IMR-90 (cell line): Measurements from ENCODE around the gene FLT3. TPM values are rescaled to one million over a fixed set of nuclear protein-coding genes. Genes with fewer than 3 reads are reported as not detected.

Experiments
- ATAC-seq: fragments of 200-7000 bp; cut with Tn5 transposase; 2 replicates; pipeline ENCODE4 v1.9.1; 2020; ENCODE audit warnings: low read depth, mild to moderate bottlenecking, moderate library complexity
- BruUV-seq: library from RNA; stranded (reverse); fragments of 400-500 nt; replicated peaks from 2 replicates; lab custom pipeline; 2021; lab: Mats Ljungman, UMichigan
- CTCF ChIA-PET: fragments of 300-600 bp; formaldehyde crosslinking; extraction: SDS; loops from one replicate; lab custom pipeline; 2021; ENCODE audit warnings: antibody characterized with exemption; lab: Yijun Ruan, JAX
- POLR2A ChIA-PET: fragments of 300-600 bp; sonication (Branson Sonifier 250); formaldehyde crosslinking; loops from one replicate; lab custom pipeline; 2022; ENCODE audit warnings: antibody characterized with exemption; ENCODE audit not compliant: unreplicated experiment; lab: Charles Lee
- DNase-seq: peaks from one replicate; pipeline ENCODE4 v3.0.0; 2013
- H2AFZ ChIP-seq: replicated peaks from 2 replicates; pipeline ENCODE3; 2013; ENCODE audit warnings: low read length, mild to moderate bottlenecking; ENCODE audit not compliant: poor library complexity
- H2AK5ac ChIP-seq: 2 replicates; pipeline ENCODE4 v1.6.1; 2013; ENCODE audit warnings: low read depth, low read length, inconsistent platforms
- H2AK9ac ChIP-seq: replicated peaks from 2 replicates; pipeline ENCODE3; 2013; ENCODE audit warnings: mild to moderate bottlenecking, low read depth, low read length, moderate library complexity; ENCODE audit not compliant: poor library complexity
- H2BK120ac ChIP-seq: 2 replicates; pipeline ENCODE4 v1.6.1; 2013; ENCODE audit warnings: low read depth, low read length, inconsistent platforms
- H2BK15ac ChIP-seq: 3 replicates; pipeline ENCODE4 v1.6.1; 2013; ENCODE audit warnings: low read depth, low read length, inconsistent platforms
- H2BK20ac ChIP-seq: 2 replicates; pipeline ENCODE4 v1.6.1; 2013; ENCODE audit warnings: low read depth, mild to moderate bottlenecking, inconsistent platforms, low read length, moderate library complexity
- H2BK5ac ChIP-seq: 2 replicates; pipeline ENCODE4 v1.6.1; 2013; ENCODE audit warnings: mild to moderate bottlenecking, low read depth, low read length, inconsistent platforms; ENCODE audit not compliant: poor library complexity, severe bottlenecking
- H3K14ac ChIP-seq: replicated peaks from 2 replicates; pipeline ENCODE4 v1.6.1; 2013; ENCODE audit warnings: low read depth, low read length, inconsistent platforms
- H3K18ac ChIP-seq: 2 replicates; pipeline ENCODE4 v1.6.1; 2013; ENCODE audit warnings: low read depth, low read length, control low read depth
- H3K23ac ChIP-seq: 2 replicates; pipeline ENCODE4 v1.6.1; 2013; ENCODE audit warnings: low read depth, low read length, inconsistent platforms
- H3K27ac ChIP-seq: 2 replicates; pipeline ENCODE4 v1.5.1; 2013; ENCODE audit warnings: mild to moderate bottlenecking, control low read depth, low read length; ENCODE audit not compliant: insufficient read depth
- H3K27me3 ChIP-seq: 2 replicates; pipeline ENCODE4 v1.6.1; 2013; ENCODE audit warnings: low read length; ENCODE audit not compliant: control insufficient read depth, insufficient read depth
- H3K36me3 ChIP-seq: 2 replicates; pipeline ENCODE4 v1.6.1; 2013; ENCODE audit warnings: low read length, mixed read lengths; ENCODE audit not compliant: control insufficient read depth, insufficient read depth
- H3K4ac ChIP-seq: 2 replicates; pipeline ENCODE4 v1.6.1; 2013; ENCODE audit warnings: low read depth, low read length, inconsistent platforms
- H3K4me1 ChIP-seq: 2 replicates; pipeline ENCODE4 v1.6.1; 2013; ENCODE audit warnings: low read length, mixed read lengths; ENCODE audit not compliant: control insufficient read depth, insufficient read depth
- H3K4me2 ChIP-seq: 2 replicates; pipeline ENCODE4 v1.6.1; 2013; ENCODE audit warnings: low read depth, mild to moderate bottlenecking, control low read depth, low read length, moderate library complexity
- H3K4me3 ChIP-seq: 2 replicates; pipeline ENCODE4 v1.5.1; 2013; ENCODE audit warnings: low read depth, mild to moderate bottlenecking, control low read depth, low read length, moderate library complexity; ENCODE audit not compliant: insufficient read depth
- H3K56ac ChIP-seq: 2 replicates; pipeline ENCODE4 v1.6.1; 2013; ENCODE audit warnings: low read length, inconsistent platforms; ENCODE audit not compliant: insufficient read depth; ENCODE audit errors: extremely low read depth
- H3K79me1 ChIP-seq, 2 experiments: 2 replicates each; pipeline ENCODE4 v1.6.1; 2013; ENCODE audit warnings: low read length in 2 of 2, inconsistent platforms in 1 of 2, low read depth in 1 of 2
- H3K9ac ChIP-seq: 2 replicates; pipeline ENCODE4 v1.6.1; 2013; ENCODE audit warnings: low read depth, low read length, control low read depth
- H3K9me1 ChIP-seq: 2 replicates; pipeline ENCODE4 v1.6.1; 2013; ENCODE audit warnings: low read length, inconsistent platforms; ENCODE audit not compliant: insufficient read depth
- H3K9me3 ChIP-seq: 2 replicates; pipeline ENCODE4 v1.6.1; 2013; ENCODE audit warnings: low read length; ENCODE audit not compliant: control insufficient read depth, insufficient read depth
- H4K20me1 ChIP-seq: 2 replicates; pipeline ENCODE4 v1.6.1; 2013; ENCODE audit warnings: low read length, inconsistent platforms; ENCODE audit not compliant: insufficient read depth
- H4K5ac ChIP-seq: 2 replicates; pipeline ENCODE4 v1.6.1; 2013; ENCODE audit warnings: mild to moderate bottlenecking, low read depth, low read length, control low read depth
- H4K8ac ChIP-seq, 2 experiments: 2 replicates each; pipeline ENCODE4 v1.6.1; 2013; ENCODE audit warnings: low read depth in 2 of 2, low read length in 2 of 2, control low read depth in 1 of 2, inconsistent platforms in 1 of 2
- H4K91ac ChIP-seq: 2 replicates; pipeline ENCODE4 v1.6.1; 2013; ENCODE audit warnings: low read depth, low read length, inconsistent platforms; ENCODE audit not compliant: insufficient read depth
- CEBPB ChIP-seq: IDR thresholded peaks from 2 replicates; pipeline ENCODE4 v1.6.1; 2012; ENCODE audit warnings: low read depth, low read length, improper control_type of control experiment
- FOS ChIP-seq: fragments of 150-350 bp; IDR thresholded peaks from 2 replicates; pipeline ENCODE4 v1.6.1; 2016; ENCODE audit warnings: low read depth, low read length
- MAFK ChIP-seq: IDR thresholded peaks from 2 replicates; pipeline ENCODE4 v1.6.1; 2012; ENCODE audit warnings: low read depth, low read length, improper control_type of control experiment
- MXI1 ChIP-seq: IDR thresholded peaks from 2 replicates; pipeline ENCODE4 v1.6.1; 2012; ENCODE audit warnings: low read depth, mild to moderate bottlenecking, low read length, moderate library complexity, borderline replicate concordance
- POLR2A ChIP-seq: IDR thresholded peaks from 2 replicates; pipeline ENCODE4 v1.6.1; 2012; ENCODE audit warnings: mild to moderate bottlenecking, low read depth, low read length
- SMC3 ChIP-seq: fragments of 150-350 bp; IDR thresholded peaks from 2 replicates; pipeline ENCODE4 v1.6.1; 2016; ENCODE audit warnings: low read depth, mild to moderate bottlenecking, antibody characterized with exemption, low read length, moderate library complexity
- WGBS, 2 experiments: methylation state at CpG; one replicate each; pipeline versions ENCODE4 v1.1.5 to v1.1.7; 2013; ENCODE audit warnings: missing lambda C conversion rate in 2 of 2; ENCODE audit not compliant: insufficient read length in 1 of 2; ENCODE audit errors: extremely low coverage in 2 of 2; 5-methylcytosine and 5-hydroxymethylcytosine counted together
- dilution Hi-C: fragments of 300-500 bp; cut with HindIII; formaldehyde crosslinking; loops from one replicate; pipeline ENCODE4 v1.14.3; 2018; ENCODE audit warnings: low sequenced_read_pairs; ENCODE audit not compliant: unreplicated experiment
- in situ Hi-C: fragments of 300-500 bp; cut with MboI; formaldehyde crosslinking; loops from 3 replicates; pipeline ENCODE4 v1.14.3; 2019; ENCODE audit warnings: low sequenced_read_pairs, inconsistent platforms, mixed read lengths
- intact Hi-C: fragments of 100-400 bp; cut with micrococcal nuclease; formaldehyde crosslinking; loops from 2 replicates; pipeline ENCODE4 v1.10.0; 2022
- polyA plus RNA-seq, 3 experiments: library from polyadenylated mRNA; depleted of rRNA; stranded (reverse); fragments of >200 nt; gene quantifications; 2 replicates each; pipeline ENCODE4 v1.2.3, GENCODE V29; 2012; ENCODE audit warnings: low replicate concordance in 1 of 3
- total RNA-seq: library from RNA; depleted of rRNA; stranded (reverse); fragments of >200 nt; gene quantifications from 2 replicates; pipeline ENCODE4 v1.2.3, GENCODE V29; 2012

Gene FLT3
- total and polyA plus RNA-seq, 2 of the 4 experiments (the other 2 are of a cell fraction), result not detected

DNA sequence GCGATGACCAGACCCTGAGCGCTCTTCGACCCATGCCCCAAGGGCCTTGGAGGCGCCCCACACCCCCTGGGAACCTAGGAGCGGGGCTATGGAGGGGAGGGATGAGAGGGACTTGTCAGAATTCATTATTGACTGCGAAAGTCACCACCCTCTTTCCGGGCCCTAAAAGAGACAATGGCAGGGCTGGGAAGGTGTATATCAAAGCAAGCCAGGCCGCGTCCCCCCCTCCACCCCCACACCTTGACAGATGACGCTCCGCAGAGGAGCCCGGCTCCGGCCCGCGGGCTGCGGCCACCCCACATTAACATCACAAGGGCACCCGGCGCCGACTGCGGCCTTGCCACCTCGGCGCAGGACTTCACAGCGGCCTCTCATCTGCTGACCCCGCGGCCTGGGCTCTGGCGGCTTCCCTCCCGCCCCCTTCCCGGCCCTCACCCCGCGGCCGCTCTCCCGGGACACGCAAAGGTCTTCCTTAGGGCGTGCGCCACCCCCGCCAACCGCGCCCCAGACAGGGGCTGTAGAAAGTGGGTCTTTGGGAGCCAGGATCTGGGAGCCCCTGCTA lies 133.7 kb downstream of the FLT3 start:
- Histone ChIP-seq H3K56ac (no peak overlapping the region), H3K9me1 (no peaks in the 10 kb centered on the region), H3K18ac (no peak overlapping the region), H2AK9ac (no peak overlapping the region), H2BK5ac (no peak overlapping the region), H4K5ac (no peak overlapping the region), H3K36me3 (no peaks in the 10 kb centered on the region), H2AK5ac (no peak overlapping the region), H3K9me3 (no peaks in the 10 kb centered on the region; the same call in 1 of the 2 replicates), H3K9ac (no peak overlapping the region), H2BK15ac (no peak overlapping the region), H3K4me3 (no peak overlapping the region), H3K4me1 (no peaks in the 10 kb centered on the region), H4K91ac (no peak overlapping the region), H4K8ac (no peak overlapping the region), H3K14ac (no peak overlapping the region), H3K27me3 (peaks cover 96% of the 10 kb centered on the region), H3K4ac (no peak overlapping the region), H3K79me1 (no peaks in the 10 kb centered on the region), H3K4me2 (no peak overlapping the region), H3K27ac (no peak overlapping the region), H2AFZ (no peak overlapping the region), H2BK120ac (no peak overlapping the region), H2BK20ac (no peak overlapping the region), H3K23ac (no peak overlapping the region), H4K20me1 (peaks cover 4% of the 10 kb centered on the region; the same call in 1 of the 2 replicates)
- WGBS, 2 experiments, result 9% methylated on average over 7 of the region's 38 CpGs; no CpG with 5 or more reads in 1 of the 2 experiments
- DNase-seq (no peak), ATAC-seq (no peak)
- intact Hi-C loops (no loop called here), in situ Hi-C loops (no loop called here), dilution Hi-C loops (no loop called here)
- TF ChIP-seq MAFK, result no peak
- TF ChIP-seq CEBPB, result no peak
- TF ChIP-seq SMC3, result no peak
- no peak for TF ChIP-seq FOS
- no peak for TF ChIP-seq POLR2A
- TF ChIP-seq MXI1, result no peak
- ChIA-PET POLR2A (no interaction called here), CTCF (no interaction called here)
- BruUV-seq, result no TSS peak
